GM18519 (cell line): Measurements from ENCODE around the gene GNAI2.
"Not testable (repeated sequence)": the region's sequence is repeated elsewhere in the genome, so short reads cannot be mapped to it uniquely, and the experiment has no call there.

ENCODE experiments used
- ATAC-seq: cut with Tn5 transposase; IDR thresholded peaks from one replicate; pipeline ENCODE4 v1.9.1; 2021; ENCODE audit warnings: mild to moderate bottlenecking, moderate library complexity; ENCODE audit not compliant: unreplicated experiment, low FRiP score

The GNAI2 gene

GRCh38 chr3:50203809-50204803 lies 31.9 kb upstream of the GNAI2 start:
- no peak for ATAC-seq

GRCh38 chr3:50204804-50205412 lies 31.1 kb upstream of the GNAI2 start, which contains the start of gene SLC38A3:
Gene SLC38A3 (plus strand): TSS chr3:50205271. CDS start chr3:50214200, 8,929 bp downstream.
- no peak for ATAC-seq

- no peak for ATAC-seq
These were observed 30.4 kb upstream of the GNAI2 start for GRCh38 chr3:50205413-50206276.

- no peak for ATAC-seq
These were observed 28.5 kb upstream of the GNAI2 start for GRCh38 chr3:50207359-50208042.

GRCh38 chr3:50208677-50209344 lies 27.2 kb upstream of the GNAI2 start:
- ATAC-seq = no peak

- ATAC-seq = no peak
These were observed 25.9 kb upstream of the GNAI2 start for GRCh38 chr3:50210176-50210509.

GRCh38 chr3:50210510-50211367 lies 25.3 kb upstream of the GNAI2 start:
- ATAC-seq = no peak

- not testable (repeated sequence) for ATAC-seq
These were observed 24.7 kb upstream of the GNAI2 start for GRCh38 chr3:50211368-50211717.

- ATAC-seq = no peak
These were observed 24.1 kb upstream of the GNAI2 start for GRCh38 chr3:50211930-50212329.

- no peak for ATAC-seq
These were observed 23.5 kb upstream of the GNAI2 start for GRCh38 chr3:50212502-50212901.

- ATAC-seq = no peak
These were observed 23.0 kb upstream of the GNAI2 start for GRCh38 chr3:50212971-50213370.

- ATAC-seq = no peak
These were observed 22.6 kb upstream of the GNAI2 start for GRCh38 chr3:50213373-50213772.

- no peak for ATAC-seq
These were observed 21.2 kb upstream of the GNAI2 start for GRCh38 chr3:50214824-50215223.

- ATAC-seq = no peak
These were observed 20.5 kb upstream of the GNAI2 start for GRCh38 chr3:50215529-50215928.

- ATAC-seq = no peak
These were observed 18.3 kb upstream of the GNAI2 start for GRCh38 chr3:50217681-50218080.

GRCh38 chr3:50218448-50218847 lies 17.6 kb upstream of the GNAI2 start:
- ATAC-seq = no peak

GRCh38 chr3:50219285-50219684 lies 16.7 kb upstream of the GNAI2 start:
- ATAC-seq = no peak

- ATAC-seq = no peak
These were observed 15.9 kb upstream of the GNAI2 start for GRCh38 chr3:50220109-50220508.

GRCh38 chr3:50221051-50221410 lies 15.0 kb upstream of the GNAI2 start:
- no peak for ATAC-seq
